GM10266 (cell line): ENCODE results near the gene OTULINL.

Experiments used
- DNase-seq: peaks from one replicate; pipeline ENCODE4 v3.0.0; 2012; ENCODE audit errors: extremely low spot score
- CTCF ChIP-seq: IDR thresholded peaks from 2 replicates; pipeline ENCODE4 v1.5.1; 2012; ENCODE audit warnings: mild to moderate bottlenecking, low read depth; ENCODE audit not compliant: control insufficient read depth, insufficient read depth; ENCODE audit errors: missing control alignments

Gene OTULINL

GRCh38 chr5:14581891-14582796 is 552 bp downstream of the OTULINL start:
- peak; percentile 67 for DNase-seq
- peak; percentile 28 for TF ChIP-seq CTCF

GRCh38 chr5:14582797-14583137 is 1.2 kb downstream of the OTULINL start:
- no peak for DNase-seq
- no peak for TF ChIP-seq CTCF

GRCh38 chr5:14584848-14585247 is 3.3 kb downstream of the OTULINL start:
- no peak for TF ChIP-seq CTCF
- no peak for DNase-seq

GRCh38 chr5:14587150-14587549 is 5.6 kb downstream of the OTULINL start:
- no peak for DNase-seq
- no peak for TF ChIP-seq CTCF

GRCh38 chr5:14588145-14588544 is 6.6 kb downstream of the OTULINL start:
- TF ChIP-seq CTCF, result no peak
- no peak for DNase-seq

GRCh38 chr5:14588758-14589543 is 7.4 kb downstream of the OTULINL start:
- DNase-seq, result no peak
- no peak for TF ChIP-seq CTCF

- DNase-seq, result no peak
- TF ChIP-seq CTCF, result no peak
Measured at GRCh38 chr5:14590949-14591348, 9.4 kb downstream of the OTULINL start.
